AG08396 (cell line): ENCODE measurements around the gene INS.
"Not testable (repeated sequence)": the region's sequence is repeated elsewhere in the genome, so short reads cannot be mapped to it uniquely, and the experiment has no call there.

Source experiments
- DNase-seq: peaks from one replicate; pipeline ENCODE4 v3.0.0; 2012; ENCODE audit warnings: low spot score, mixed read lengths

INS gene

DNA sequence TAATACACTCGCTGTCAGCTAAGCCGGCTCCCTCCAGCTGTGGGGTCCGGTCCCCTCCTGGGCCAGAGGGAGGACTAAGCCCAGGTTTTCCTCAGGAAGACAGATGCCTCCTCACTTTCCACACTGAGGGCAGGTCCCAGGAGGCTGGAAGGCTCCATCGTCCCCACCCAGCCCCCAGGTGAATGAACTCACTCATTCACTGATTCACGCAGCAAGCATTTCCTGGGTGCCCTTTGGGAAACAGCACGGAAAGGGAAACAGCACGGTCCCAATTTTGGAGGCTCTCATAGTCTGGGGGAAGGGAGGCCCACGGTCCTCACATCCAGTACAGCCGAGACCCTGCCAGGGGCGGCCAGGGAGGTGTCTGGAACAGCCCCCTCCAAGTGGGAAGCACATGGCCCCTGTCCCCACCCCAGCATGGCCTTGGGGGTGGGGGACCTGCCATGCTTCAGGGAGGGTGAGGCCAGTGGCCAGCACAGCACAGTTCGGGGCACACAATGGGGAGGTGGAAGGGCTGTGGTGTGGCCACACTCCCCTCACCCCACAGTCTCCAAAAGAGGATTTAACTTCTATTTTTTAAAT, 19.9 kb upstream of the INS start:
- DNase-seq = no peak

DNA sequence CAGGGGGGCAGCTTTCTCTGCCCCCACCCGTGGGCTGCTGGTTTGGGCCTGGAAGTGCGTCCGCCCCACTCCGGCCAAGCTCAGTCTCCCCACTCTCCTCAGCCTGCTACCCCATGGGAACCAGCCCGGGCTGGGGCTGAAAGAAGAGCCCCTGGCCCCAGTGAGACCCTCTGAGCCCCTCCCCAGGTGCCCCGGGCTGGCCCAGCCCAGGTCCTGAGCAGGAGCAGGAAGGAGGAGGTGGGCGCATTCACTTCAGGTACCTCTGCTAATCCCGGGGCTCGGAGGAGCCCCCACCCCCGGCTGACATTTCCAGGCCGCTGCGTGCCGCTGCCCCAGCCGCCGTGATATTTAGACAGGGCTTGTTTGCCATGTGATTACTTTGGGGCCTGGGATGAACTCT, 19.3 kb upstream of the INS start:
- no peak for DNase-seq

DNA sequence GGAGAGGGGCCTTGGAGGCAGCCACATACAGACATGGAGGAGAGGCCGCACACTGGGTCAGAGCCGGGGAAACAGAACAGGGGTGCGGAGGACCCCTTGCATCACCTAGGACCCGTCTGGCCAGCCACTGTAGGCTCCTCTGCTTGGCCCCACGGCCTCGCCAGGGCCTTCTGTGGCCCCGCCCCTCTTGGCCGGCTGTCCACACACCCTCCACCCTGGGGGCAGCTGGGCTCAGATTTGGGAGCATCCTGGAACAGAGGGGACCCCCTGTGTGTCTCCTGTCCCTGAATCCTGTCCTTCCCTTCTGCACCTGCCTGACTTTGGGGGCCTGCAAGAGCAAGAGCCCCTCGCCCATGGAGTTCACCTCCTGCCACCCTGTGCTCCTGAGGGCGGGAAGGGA, 18.5 kb upstream of the INS start:
- DNase-seq = no peak

DNA sequence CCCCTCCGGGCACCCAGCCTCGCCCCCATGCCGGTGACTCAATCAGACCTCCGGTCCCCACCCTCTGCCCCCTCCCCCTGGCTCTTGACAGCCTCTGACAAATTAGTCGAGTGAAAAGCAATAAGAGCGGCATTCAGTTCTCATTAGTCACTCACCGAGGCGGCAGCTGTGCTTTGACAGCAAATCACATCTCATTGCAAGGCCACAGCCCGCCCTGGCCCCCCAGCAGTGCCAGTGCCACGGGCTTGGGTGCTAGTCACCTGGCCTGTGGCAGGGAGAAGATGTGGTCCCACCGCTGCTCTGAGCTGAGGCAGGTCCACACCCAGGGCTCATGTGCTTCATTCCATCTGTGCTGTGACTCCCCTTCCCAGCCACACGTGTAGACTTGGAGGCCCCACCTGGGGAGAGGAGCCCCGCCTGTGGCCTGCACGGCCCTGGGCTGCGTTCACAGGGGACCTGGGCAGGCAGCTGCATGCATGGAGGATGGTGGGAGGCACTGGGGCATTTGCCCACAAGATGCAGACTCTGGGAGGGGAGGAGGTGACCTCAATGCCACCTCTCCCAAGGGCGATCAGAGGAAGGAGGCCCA, 18.0 kb upstream of the INS start:
- DNase-seq = peak; percentile 56

DNA sequence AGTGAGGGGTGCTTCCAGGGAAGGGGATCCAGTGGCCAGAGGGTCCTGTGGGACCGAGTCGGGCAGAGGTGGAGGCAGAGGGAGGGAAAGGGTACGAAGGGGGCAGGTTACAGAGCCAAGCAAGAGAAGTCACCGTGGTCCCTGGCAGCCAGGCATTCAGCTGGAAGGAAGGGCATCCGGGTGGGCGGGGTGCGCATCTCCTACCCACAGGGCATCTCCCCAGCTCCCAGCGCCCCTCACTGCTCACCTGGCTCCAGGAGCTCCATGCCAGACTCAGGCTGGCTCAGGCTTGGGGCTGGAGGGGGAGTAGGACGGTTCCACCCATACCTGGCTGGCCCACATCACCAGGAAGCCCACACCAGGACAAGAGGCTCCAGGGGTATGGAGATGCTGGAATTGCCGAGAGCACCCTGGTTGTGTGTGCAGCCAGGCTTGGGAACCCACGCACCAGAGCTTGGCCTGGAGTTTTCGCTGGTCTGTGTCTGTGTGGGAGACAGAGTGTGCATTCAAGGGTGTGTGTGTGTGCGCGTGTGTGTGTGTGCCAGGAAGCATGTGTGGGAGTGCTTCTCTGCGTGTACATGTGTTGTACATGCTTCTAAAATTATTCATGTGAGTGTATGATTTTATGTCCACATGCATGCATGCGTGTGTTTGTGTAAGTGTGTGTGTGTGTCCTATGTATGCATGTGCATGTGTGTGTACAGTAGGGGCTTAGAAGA, 17.2 kb upstream of the INS start:
- DNase-seq = not testable (repeated sequence)

DNA sequence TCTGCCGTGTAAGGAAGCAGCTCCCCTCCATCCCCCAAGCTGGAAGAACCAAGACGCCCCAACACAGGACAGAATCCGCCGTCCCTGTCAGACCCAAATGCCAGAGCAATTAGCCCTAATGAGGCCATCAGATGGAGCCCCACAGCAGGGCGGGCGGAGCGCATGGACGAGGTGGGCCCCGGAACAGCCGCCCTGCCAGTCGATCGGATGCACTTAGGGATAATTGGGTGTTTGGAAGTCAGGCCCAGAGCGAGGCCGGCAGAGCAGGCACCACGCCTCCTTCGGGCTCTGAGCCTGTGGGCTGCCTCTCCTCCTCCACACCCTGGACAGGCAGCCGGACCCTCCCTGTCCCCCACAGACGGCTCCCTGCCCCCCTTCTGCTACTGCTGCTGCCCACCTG, 16.1 kb upstream of the INS start:
- no peak for DNase-seq

DNA sequence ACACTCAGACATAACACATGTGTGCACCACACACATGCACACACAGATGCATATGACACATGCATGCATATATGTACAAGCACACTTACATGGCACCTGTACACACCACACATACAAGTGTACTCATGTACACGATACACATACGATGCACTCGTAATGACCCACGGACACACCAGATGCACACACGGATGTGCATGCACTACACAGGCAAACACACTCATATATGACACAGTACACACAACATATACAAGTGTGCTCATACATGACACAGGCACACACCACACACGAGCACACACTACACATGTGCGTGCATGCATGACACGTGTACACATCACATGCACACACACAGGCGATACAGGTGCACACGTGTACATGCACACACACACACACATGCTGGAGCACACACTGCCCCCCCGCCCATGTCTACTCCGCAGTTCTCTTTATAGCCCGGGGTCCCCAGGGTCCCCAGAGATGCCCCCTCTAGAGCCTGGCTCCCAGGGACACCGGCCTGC, 15.4 kb upstream of the INS start:
- DNase-seq = no peak

DNA sequence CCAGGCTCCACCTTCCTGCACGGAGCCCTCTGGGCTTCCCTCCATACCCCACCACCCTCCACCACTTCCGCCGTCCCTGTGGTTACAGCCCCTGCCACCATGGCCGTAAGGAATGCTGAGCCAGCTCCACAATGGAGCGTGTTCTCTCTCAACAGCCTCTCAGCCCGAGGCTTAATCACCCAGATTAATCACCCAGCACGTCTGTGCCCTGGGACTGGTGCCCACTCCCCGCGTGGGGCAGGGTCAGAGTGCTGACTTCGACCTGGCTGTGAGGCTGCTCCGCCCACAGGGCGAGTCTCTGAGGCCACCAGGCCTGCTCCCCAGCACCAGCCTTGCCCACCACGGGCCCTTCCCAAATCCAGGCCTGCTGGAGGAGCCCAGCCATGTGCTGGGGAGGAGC, 14.7 kb upstream of the INS start:
- DNase-seq = peak; percentile 62

DNA sequence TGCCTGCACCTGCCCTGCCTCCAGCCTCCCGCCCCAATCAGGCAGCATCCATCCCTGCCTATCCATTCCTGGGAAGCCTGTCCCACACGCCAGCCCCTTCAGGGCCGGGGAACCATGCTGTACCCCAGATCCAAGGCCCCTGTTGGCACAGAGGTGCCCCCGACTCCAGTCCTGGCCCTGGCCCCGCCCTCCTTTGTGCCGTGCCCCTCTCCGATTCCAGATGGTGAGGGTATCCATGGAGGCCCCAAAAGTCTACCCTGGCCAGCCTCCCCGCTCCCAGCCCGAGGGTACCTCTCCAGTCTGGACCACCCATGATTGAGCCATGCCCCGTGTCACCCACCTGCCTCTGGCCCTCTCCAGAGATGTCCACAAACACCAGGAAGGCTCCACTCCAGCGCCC, 13.4 kb upstream of the INS start:
- no peak for DNase-seq

DNA sequence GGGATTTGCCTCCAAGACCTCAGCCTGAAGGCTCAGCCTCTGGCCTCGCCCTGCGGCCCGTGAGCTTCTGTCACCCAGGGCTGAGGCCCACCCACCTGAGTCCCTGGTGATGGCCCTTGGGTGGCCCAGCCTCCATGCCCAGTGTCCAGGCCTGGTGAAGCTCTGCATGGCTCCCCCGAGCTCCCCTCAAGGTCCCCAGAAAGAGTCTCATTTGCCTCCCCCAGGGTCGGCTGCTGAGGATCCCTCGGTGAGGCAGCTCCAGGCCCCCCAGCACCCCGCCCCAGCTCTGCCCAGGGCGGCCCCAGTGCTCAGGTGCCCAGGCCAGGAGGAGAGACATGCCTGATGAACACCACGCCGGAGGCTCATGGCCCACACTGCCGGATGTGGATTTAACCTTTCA, 12.8 kb upstream of the INS start:
- no peak for DNase-seq

DNA sequence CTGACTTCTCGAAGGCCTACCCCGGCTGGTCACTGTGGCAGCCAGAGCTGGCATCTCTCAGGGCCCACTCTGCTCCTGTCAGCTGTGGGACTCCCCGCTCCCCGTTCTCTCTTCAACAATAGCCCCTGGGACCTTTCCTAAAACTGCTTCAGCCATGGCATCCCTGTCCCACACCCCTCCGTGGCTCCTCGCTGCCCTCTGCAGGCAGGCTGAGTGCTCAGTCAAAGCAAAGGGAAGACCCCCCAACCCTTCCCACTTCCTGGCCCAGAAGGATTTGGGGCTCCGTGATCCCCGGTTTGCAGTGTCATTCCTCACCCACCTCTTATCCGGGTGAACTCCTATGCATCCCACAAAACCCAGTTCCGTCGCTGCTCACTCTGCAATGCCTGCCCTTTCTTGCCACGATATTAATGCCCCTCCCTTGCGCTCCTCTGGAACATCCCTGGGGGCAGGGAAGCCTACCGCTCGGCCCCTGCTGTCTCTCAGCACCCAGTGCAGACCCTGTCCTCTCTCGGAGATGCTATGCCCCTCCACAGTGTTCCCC, 12.2 kb upstream of the INS start:
- DNase-seq = no peak

DNA sequence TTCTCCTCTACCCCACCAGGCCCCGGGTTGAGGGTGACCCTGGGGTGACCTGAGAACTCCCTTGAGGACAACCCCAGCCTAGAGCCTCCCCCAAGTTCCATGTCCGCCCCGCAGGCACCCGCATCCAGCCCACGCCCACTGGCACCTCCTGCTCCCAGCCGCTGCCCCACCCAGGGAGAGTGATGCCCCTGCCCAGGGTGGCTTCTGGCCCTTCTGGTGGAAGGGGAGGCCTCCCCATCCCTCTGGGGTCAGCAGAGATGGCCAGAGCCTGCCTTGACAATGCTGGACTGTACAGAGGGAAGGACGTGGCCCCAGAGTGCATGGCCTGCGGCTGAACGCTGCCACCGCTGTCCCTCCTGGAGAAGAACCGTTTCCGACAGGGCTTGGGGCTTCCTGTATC, 11.7 kb upstream of the INS start:
- no peak for DNase-seq

DNA sequence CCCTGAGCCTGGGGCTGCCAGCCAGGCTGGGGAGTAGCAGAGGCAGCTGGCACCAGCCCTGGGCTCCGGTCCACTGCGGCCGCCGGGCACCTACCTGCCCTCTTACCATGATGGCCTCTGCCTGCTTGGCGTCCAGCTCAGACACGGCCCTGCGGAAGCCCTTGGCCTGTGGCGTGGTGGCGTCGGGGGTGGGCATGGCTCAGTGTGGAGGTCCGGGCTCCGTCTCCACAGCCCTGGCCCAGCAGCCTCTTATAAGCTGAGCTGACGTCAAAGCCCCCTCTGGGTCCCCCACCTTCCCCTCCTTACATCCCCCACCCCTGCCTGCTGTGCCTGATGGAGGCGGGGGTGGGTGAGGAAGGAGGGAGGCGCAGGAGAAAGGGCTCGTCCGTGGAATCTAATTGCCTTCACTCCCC, 10.6 kb upstream of the INS start, which contains the start of gene TH:
TSS of gene TH (minus strand) at position 225 of the 413 bp plus-strand sequence. CDS start at position 196, 29 bp downstream.
- no peak for DNase-seq

DNA sequence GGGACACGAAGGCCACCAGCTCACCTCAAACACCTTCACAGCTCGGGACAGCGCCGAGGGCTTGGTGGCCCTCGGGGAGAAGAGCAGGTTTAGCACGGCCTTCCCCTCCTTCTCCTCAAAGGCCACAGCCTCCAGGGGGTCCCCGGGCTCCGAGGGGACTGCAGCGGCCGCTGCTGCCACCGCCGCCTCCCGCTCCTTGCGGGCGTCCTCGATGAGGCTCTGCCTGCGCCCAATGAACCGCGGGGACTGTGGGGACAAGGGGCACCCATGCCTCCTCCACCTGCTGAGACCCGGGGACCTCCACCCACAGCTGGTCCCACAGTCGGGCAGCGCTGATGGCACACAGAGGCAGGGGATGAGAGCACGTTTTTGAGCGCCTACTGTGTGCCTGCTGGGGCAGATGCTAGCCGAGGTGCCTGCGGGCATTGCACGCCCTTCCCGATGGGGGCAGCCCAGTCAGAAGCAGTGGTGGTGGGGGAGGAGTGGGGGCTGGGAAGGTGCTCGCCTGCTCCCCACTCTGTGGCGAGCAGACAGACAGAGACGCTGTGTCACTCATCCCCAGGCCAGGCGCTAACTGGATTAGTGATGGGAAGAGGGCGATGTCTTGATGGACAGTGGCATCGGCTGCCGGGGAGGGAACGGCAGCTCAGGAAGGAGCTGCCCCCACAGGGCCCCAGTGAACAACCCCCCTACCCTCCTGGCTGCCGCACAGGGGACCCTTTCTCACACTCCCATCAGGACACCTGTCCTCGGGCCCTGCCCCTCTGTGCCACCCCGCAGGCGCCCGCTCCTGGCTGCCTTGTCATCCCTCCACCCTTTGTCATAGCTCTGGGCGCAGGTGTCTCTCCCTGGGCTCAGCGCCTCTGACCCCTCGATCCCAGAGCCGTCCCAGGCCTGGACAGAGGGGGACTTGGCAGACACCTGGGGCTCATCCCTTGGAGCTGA, 8.9 kb upstream of the INS start:
- DNase-seq = no peak

DNA sequence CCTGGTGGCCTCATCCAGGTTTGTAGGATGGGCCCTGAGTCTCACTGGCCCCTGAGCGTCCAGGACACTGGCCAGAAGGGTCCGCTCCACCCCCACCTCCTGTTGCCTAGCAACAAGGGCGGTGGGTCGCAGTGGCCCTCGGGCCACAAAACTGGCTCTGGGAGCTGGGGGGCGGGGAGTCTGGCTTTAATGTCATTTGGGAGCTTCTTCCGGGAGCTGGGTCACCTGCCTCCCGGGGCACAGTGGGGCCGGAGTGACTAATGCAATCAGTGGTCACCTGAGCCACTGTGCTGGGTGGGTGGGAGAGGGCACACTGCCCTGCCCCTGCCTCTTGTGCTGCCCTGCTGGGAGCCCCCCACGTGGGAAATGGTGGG, 8.0 kb upstream of the INS start:
- no peak for DNase-seq

DNA sequence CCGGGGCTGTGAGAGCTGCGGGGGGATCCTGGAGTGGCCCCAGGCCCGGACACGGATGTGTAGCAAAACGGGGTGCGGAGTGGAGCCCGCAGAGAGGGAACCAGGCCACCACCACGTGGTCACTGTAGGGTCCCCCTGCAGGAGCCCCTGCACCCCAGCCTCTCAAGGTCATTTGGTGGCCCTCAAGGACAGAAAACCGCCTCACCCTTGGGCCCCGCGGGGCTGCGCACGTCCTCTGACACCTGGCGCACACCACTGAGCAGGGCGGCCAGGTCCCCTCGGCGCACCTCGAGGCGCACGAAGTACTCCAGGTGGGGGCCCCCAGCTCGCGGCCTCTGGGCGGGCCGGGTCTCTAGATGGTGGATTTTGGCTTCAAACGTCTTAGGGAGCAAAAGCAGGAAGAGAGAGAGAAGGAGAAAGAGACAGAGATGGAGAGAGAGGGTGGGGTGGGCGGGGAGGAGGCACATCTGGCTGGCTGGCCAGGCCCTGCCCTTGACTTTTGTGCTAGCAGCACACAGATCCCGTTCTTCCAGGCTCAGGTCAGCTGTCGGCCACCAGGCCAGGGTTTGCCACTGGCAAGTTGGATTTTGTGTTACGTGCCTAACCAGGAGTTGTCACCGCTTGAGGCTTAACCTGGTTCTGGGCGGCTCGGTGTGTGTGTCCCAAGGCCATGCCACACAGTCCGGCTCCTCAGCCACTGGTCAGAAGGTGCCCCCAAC, 7.4 kb upstream of the INS start:
- DNase-seq = no peak

DNA sequence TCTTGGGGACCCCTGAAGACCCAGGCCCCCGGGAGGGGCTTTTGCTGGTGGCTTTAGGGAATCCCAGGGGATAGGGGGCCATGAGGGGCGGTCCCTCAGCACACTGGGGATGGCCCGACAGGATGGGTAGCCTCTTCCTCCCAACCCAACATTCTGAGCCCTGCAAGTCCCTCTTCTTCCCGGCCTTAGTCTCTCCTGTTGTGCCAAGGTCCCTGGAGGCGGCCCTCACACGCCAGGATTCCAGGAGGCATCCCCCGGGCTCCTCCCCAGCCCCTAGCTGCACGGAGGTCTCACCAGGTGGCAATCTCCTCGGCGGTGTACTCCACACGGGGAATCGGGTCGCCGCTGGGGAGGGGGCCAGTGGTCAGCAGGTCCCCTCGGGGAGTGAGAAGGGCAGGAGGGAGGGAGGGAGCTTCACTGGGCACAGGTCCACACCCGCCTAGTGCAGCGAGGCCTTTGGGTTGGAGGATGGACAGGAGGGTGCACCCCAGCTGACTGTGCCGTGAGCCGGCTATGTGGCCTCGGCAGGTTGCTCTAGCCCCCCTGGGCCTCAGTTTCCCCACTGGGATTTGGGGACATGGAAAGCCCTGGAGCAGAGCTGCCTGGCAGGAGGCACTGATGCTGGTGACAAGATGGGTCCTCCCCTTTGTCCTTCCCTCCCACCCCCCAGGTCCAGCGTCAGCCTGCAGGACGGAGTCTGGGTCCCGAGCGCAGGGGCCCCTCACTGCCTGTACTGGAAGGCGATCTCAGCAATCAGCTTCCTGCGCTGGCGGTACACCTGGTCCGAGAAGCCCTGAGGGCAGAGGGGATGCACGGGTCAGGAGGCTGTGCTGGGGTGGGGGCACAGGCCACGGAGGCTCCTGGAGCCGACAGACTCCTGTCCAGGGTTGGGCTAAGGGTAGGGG, 6.4 kb upstream of the INS start:
- no peak for DNase-seq

DNA sequence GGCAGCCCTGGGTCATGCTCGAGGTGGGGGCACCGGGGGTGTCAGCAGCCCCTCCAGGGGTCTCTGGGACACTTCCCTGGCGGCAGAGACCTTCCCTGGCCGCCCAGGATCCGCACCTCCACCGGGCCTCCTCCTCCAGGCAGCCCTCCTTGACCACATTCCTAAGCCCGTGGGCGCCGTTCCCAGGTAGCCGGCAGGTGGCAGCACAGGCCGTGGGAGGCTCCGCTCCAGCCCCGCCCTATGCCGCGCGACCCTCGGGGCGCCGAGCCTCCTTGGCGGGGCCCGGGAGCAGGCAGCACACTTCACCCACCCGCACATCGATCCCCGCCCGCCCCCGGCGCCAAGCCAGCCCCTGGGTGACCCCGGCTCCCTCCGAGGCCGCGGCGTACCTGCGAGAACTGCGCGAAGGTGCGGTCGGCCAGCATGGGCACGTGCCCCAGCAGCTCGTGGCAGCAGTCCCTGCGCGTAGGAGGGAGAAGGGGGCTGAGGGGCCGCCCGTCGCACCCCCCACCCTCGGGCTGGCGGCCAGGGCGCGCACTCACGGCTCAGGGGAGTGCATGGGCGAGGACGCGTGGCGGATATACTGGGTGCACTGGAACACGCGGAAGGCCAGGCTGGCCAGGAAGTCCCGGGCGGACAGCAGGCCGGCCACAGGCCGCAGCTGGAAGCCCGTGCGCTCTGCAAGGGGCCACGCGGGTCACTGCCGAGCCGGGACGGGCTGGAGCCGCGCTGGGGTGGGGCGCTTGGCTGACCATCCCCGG, 5.3 kb upstream of the INS start:
- peak; percentile 60 for DNase-seq

DNA sequence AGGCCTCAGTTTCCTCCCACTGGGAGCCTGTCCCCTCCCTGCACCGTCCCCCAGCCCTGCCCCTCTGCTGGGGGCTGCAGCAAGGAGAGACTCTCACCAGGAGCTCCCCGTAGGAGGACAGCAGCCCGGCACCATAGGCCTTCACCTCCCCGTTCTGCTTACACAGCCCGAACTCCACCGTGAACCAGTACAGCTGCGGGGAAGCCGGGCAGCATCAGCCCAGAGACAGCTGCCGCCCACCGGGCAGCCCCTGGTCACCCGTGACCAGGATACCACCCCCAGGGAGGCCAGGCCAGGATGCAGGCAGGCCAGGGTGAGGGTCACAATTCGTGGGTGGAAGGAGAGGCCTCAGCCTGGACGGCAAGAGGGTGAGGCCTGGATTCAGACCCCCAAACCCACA, 4.6 kb upstream of the INS start:
- no peak for DNase-seq
